Mesendoderm (in vitro differentiated cells): ENCODE results near the gene ANKS1A.

Source experiments
- DNase-seq: peaks from one replicate; pipeline ENCODE4 v3.0.0; 2013
- H2AK5ac ChIP-seq: 2 replicates; pipeline ENCODE4 v1.6.1; 2013; ENCODE audit warnings: low read length, inconsistent platforms
- H2BK120ac ChIP-seq: 2 replicates; pipeline ENCODE4 v1.6.1; 2013; ENCODE audit warnings: low read depth, mild to moderate bottlenecking, low read length, moderate library complexity, mixed read lengths
- H2BK15ac ChIP-seq: replicated peaks from 2 replicates; pipeline ENCODE4 v1.6.1; 2013; ENCODE audit warnings: low read depth, mild to moderate bottlenecking, moderate library complexity
- H2BK5ac ChIP-seq: 2 replicates; pipeline ENCODE4 v1.6.1; 2013; ENCODE audit warnings: low read length, inconsistent platforms
- H3K18ac ChIP-seq: 2 replicates; pipeline ENCODE4 v1.6.1; 2013; ENCODE audit warnings: mild to moderate bottlenecking, low read length, mixed read lengths
- H3K23ac ChIP-seq: one replicate; pipeline ENCODE4 v1.6.1; 2013; ENCODE audit warnings: low read length
- H3K27ac ChIP-seq: 2 replicates; pipeline ENCODE4 v1.5.1; 2013; ENCODE audit warnings: low read depth, mild to moderate bottlenecking, inconsistent platforms, low read length, moderate library complexity
- H3K27me3 ChIP-seq: 2 replicates; pipeline ENCODE4 v1.6.1; 2013; ENCODE audit warnings: low read length, control low read depth, mild to moderate bottlenecking, inconsistent platforms; ENCODE audit not compliant: insufficient read depth, poor library complexity
- H3K36me3 ChIP-seq: 2 replicates; pipeline ENCODE4 v1.6.1; 2013; ENCODE audit warnings: low read length, inconsistent platforms; ENCODE audit not compliant: control insufficient read depth, insufficient read depth
- H3K4ac ChIP-seq: one replicate; pipeline ENCODE4 v1.6.1; 2013; ENCODE audit warnings: low read depth, mild to moderate bottlenecking, low read length, moderate library complexity
- H3K4me1 ChIP-seq: 2 replicates; pipeline ENCODE4 v1.6.1; 2013; ENCODE audit warnings: low read depth, low read length, inconsistent platforms; ENCODE audit not compliant: control insufficient read depth
- H3K4me2 ChIP-seq: 2 replicates; pipeline ENCODE4 v1.6.1; 2013; ENCODE audit warnings: low read length
- H3K4me3 ChIP-seq: 2 replicates; pipeline ENCODE4 v1.5.1; 2013; ENCODE audit warnings: mild to moderate bottlenecking, low read length
- H3K56ac ChIP-seq: one replicate; pipeline ENCODE4 v1.6.1; 2013; ENCODE audit warnings: low read length
- H3K79me1 ChIP-seq: 2 replicates; pipeline ENCODE4 v1.6.1; 2013; ENCODE audit warnings: low read length, inconsistent platforms
- H3K79me2 ChIP-seq: 2 replicates; pipeline ENCODE4 v1.6.1; 2013; ENCODE audit warnings: mild to moderate bottlenecking, low read length; ENCODE audit not compliant: control insufficient read depth, insufficient read depth
- H3K9ac ChIP-seq: 2 replicates; pipeline ENCODE4 v1.6.1; 2013; ENCODE audit warnings: low read length, inconsistent platforms
- H4K5ac ChIP-seq: one replicate; pipeline ENCODE4 v1.6.1; 2013; ENCODE audit warnings: low read length
- H4K8ac ChIP-seq: one replicate; pipeline ENCODE4 v1.6.1; 2013; ENCODE audit warnings: low read depth, mild to moderate bottlenecking, control low read depth, low read length, moderate library complexity
- WGBS: extraction: QIAGEN DNeasy Blood & Tissue Kit; methylation state at CpG from one replicate; pipeline ENCODE4 v1.1.7; 2013; ENCODE audit warnings: low lambda C conversion rate, missing lambda C conversion rate; ENCODE audit not compliant: insufficient coverage; ENCODE audit errors: extremely low coverage; 5-methylcytosine and 5-hydroxymethylcytosine counted together

The ANKS1A gene

GRCh38 chr6:34961082-34961481 is 72.0 kb downstream of the ANKS1A start:
- no peaks in the 10 kb centered on the region for H3K79me2 ChIP-seq
- no peak overlapping the region for H4K8ac ChIP-seq
- H2AK5ac ChIP-seq: no peak overlapping the region
- no peak overlapping the region for H2BK5ac ChIP-seq
- H3K4ac ChIP-seq: no peak overlapping the region
- H3K56ac ChIP-seq: no peak overlapping the region
- no peak overlapping the region for H4K5ac ChIP-seq
- no peak overlapping the region for H3K23ac ChIP-seq
- no peak overlapping the region for H3K18ac ChIP-seq
- WGBS: no CpG with 5 or more reads among the region's 2 CpGs
- H3K4me3 ChIP-seq: no peak overlapping the region
- no peaks in the 10 kb centered on the region for H3K4me1 ChIP-seq
- no peak overlapping the region for H2BK120ac ChIP-seq
- H2BK15ac ChIP-seq: no peak overlapping the region
- H3K27me3 ChIP-seq: no peaks in the 10 kb centered on the region
- H3K27ac ChIP-seq: no peak overlapping the region
- H3K4me2 ChIP-seq: no peak overlapping the region
- peaks cover 4% of the 10 kb centered on the region for H3K79me1 ChIP-seq
- H3K9ac ChIP-seq: no peak overlapping the region
- H3K36me3 ChIP-seq: no peaks in the 10 kb centered on the region
- no peak for DNase-seq

- no CpG with 5 or more reads among the region's 7 CpGs for WGBS
- H3K18ac ChIP-seq: no peak overlapping the region
These were observed 72.5 kb downstream of the ANKS1A start for GRCh38 chr6:34961574-34961973.

GRCh38 chr6:34964564-34964963 is 75.5 kb downstream of the ANKS1A start:
- no CpG with 5 or more reads among the region's 3 CpGs for WGBS
- H3K9ac ChIP-seq: no peak overlapping the region
- no peak overlapping the region for H3K23ac ChIP-seq
- no peak overlapping the region for H2BK5ac ChIP-seq
- H4K8ac ChIP-seq: no peak overlapping the region
- no peak overlapping the region for H4K5ac ChIP-seq
- H2BK15ac ChIP-seq: no peak overlapping the region
- H3K4ac ChIP-seq: no peak overlapping the region
- H3K79me1 ChIP-seq: no peaks in the 10 kb centered on the region
- H3K4me3 ChIP-seq: no peak overlapping the region
- no peak overlapping the region for H2AK5ac ChIP-seq
- H2BK120ac ChIP-seq: no peak overlapping the region
- no peaks in the 10 kb centered on the region for H3K27me3 ChIP-seq
- no peak overlapping the region for H3K27ac ChIP-seq
- no peak for DNase-seq
- no peaks in the 10 kb centered on the region for H3K79me2 ChIP-seq
- H3K36me3 ChIP-seq: no peaks in the 10 kb centered on the region
- no peaks in the 10 kb centered on the region for H3K4me1 ChIP-seq
- no peak overlapping the region for H3K18ac ChIP-seq
- no peak overlapping the region for H3K4me2 ChIP-seq
- H3K56ac ChIP-seq: no peak overlapping the region

More at GRCh38 chr6:34961574-34961973, 72.5 kb downstream of the ANKS1A start:
- no peak overlapping the region for H3K4ac ChIP-seq
- H4K8ac ChIP-seq: no peak overlapping the region
- no peaks in the 10 kb centered on the region for H3K27me3 ChIP-seq
- H2BK15ac ChIP-seq: no peak overlapping the region
- no peak overlapping the region for H2BK5ac ChIP-seq
- H4K5ac ChIP-seq: no peak overlapping the region
- H3K4me2 ChIP-seq: no peak overlapping the region
- no peak overlapping the region for H3K9ac ChIP-seq
- H3K27ac ChIP-seq: no peak overlapping the region
- no peak overlapping the region for H2AK5ac ChIP-seq
- peaks cover 3% of the 10 kb centered on the region for H3K79me1 ChIP-seq
- no peak overlapping the region for H3K23ac ChIP-seq
- no peaks in the 10 kb centered on the region for H3K79me2 ChIP-seq
- H3K4me1 ChIP-seq: no peaks in the 10 kb centered on the region
- H3K36me3 ChIP-seq: no peaks in the 10 kb centered on the region
- no peak overlapping the region for H3K56ac ChIP-seq
- no peak for DNase-seq
- no peak overlapping the region for H2BK120ac ChIP-seq
- H3K4me3 ChIP-seq: no peak overlapping the region

GRCh38 chr6:34967461-34967860 is 78.4 kb downstream of the ANKS1A start:
- Histone ChIP-seq H3K23ac (no peak overlapping the region), H3K4me2 (no peak overlapping the region), H3K79me1 (no peaks in the 10 kb centered on the region), H3K4ac (no peak overlapping the region), H3K18ac (no peak overlapping the region), H3K4me1 (no peaks in the 10 kb centered on the region), H2AK5ac (no peak overlapping the region), H3K27me3 (no peaks in the 10 kb centered on the region), H3K79me2 (no peaks in the 10 kb centered on the region), H3K27ac (no peak overlapping the region), H2BK120ac (no peak overlapping the region), H4K8ac (no peak overlapping the region), H3K9ac (no peak overlapping the region), H4K5ac (no peak overlapping the region), H3K36me3 (no peaks in the 10 kb centered on the region), H3K56ac (no peak overlapping the region), H3K4me3 (no peak overlapping the region), H2BK5ac (no peak overlapping the region), H2BK15ac (no peak overlapping the region)
- no peak for DNase-seq
- WGBS: no CpG with 5 or more reads among the region's 3 CpGs

- H3K9ac ChIP-seq: no peak overlapping the region
- H3K18ac ChIP-seq: no peak overlapping the region
- no CpG with 5 or more reads among the region's 7 CpGs for WGBS
- no peak overlapping the region for H3K4ac ChIP-seq
- no peaks in the 10 kb centered on the region for H3K79me1 ChIP-seq
- no peak overlapping the region for H2BK15ac ChIP-seq
- H2BK120ac ChIP-seq: no peak overlapping the region
- no peak overlapping the region for H3K4me2 ChIP-seq
- no peaks in the 10 kb centered on the region for H3K4me1 ChIP-seq
- no peak for DNase-seq
- H4K8ac ChIP-seq: no peak overlapping the region
- H3K36me3 ChIP-seq: no peaks in the 10 kb centered on the region
- no peaks in the 10 kb centered on the region for H3K79me2 ChIP-seq
- H3K23ac ChIP-seq: no peak overlapping the region
- no peak overlapping the region for H3K27ac ChIP-seq
- no peak overlapping the region for H3K56ac ChIP-seq
- H3K27me3 ChIP-seq: no peaks in the 10 kb centered on the region
- no peak overlapping the region for H4K5ac ChIP-seq
- H3K4me3 ChIP-seq: no peak overlapping the region
- no peak overlapping the region for H2BK5ac ChIP-seq
- no peak overlapping the region for H2AK5ac ChIP-seq
These were observed 80.7 kb downstream of the ANKS1A start for GRCh38 chr6:34969662-34970265.

- Histone ChIP-seq H3K9ac (no peak overlapping the region), H3K27ac (no peak overlapping the region), H3K56ac (no peak overlapping the region), H3K23ac (no peak overlapping the region), H3K4me2 (no peak overlapping the region), H2BK5ac (no peak overlapping the region), H3K79me2 (no peaks in the 10 kb centered on the region), H2BK120ac (no peak overlapping the region), H3K27me3 (no peaks in the 10 kb centered on the region), H2BK15ac (no peak overlapping the region), H3K18ac (no peak overlapping the region), H3K4ac (no peak overlapping the region), H3K4me1 (no peaks in the 10 kb centered on the region), H2AK5ac (no peak overlapping the region), H3K36me3 (no peaks in the 10 kb centered on the region), H4K8ac (no peak overlapping the region), H3K4me3 (no peak overlapping the region), H4K5ac (no peak overlapping the region), H3K79me1 (no peaks in the 10 kb centered on the region)
- DNase-seq: no peak
- WGBS: no CpG with 5 or more reads among the region's 3 CpGs
These were observed 81.4 kb downstream of the ANKS1A start for GRCh38 chr6:34970488-34970887.
